ENCODE results near the gene DEDD2. TPM values are rescaled to one million over a fixed set of nuclear protein-coding genes. Genes with fewer than 3 reads are reported as not detected.

DEDD2 gene
- total RNA-seq, 1 experiment from 2014 or later: 16.9 TPM

DNA sequence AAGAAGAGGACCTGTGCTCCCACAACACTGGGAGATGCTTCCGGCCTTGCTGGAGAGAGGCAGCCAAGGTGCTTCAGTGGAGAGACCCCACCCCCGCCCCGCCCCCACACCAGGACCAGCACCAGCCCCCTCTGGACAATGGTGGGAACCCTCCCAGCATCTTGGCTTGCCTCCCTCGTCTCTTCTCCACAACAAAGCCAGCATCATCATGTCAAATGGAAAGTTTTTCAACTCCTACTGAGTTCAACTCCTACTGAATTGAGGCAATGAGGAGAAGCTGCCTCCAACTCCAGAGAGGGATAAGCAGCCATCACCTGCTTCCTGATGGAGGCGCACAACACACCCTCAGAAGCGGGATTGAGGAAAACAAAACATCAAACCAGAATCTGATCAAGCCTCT is 12.8 kb downstream of the DEDD2 start:
- no peak overlapping the region for H3K27ac ChIP-seq
- no peaks in the 10 kb centered on the region; the same call in 1 of the 2 replicates for H3K9me3 ChIP-seq (replicated peaks)
- DNase-seq (ENCODE audit: low read depth in 1 of 2, low spot score in 2 of 2): no peak
- H3K4me1 ChIP-seq (replicated peaks): peaks cover 34% of the 10 kb centered on the region
- no peak overlapping the region for H3K4me3 ChIP-seq
- H3K36me3 ChIP-seq: peaks cover 42% of the 10 kb centered on the region
- no peaks in the 10 kb centered on the region for H3K27me3 ChIP-seq (replicated peaks)

DNA sequence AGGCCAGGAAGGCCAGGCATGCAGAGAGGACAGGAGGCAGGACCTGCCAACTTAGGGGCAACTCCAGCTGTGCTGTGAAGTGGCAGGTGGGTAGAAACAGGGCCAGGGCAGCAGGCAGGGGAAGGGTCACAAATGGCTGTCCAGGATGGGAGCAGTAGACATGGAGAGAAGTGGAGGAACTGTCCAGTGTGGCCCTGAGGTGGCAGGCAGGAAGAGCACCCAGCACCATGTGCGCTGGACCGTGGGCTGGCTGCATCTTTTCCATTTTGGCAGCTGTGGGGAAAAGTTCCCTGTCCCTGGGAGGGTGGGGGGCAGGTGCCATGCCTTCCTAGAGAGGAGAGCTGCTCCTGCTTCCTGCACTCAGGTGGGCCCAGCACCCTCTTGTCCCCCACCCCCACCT is 13.8 kb downstream of the DEDD2 start:
- H3K27me3 ChIP-seq (replicated peaks): no peaks in the 10 kb centered on the region
- no peaks in the 10 kb centered on the region; the same call in 1 of the 2 replicates for H3K9me3 ChIP-seq (replicated peaks)
- peaks cover 43% of the 10 kb centered on the region for H3K36me3 ChIP-seq
- H3K27ac ChIP-seq: no peak overlapping the region
- H3K4me3 ChIP-seq: no peak overlapping the region
- no peak for DNase-seq (ENCODE audit: low read depth in 1 of 2, low spot score in 2 of 2)
- peaks cover 32% of the 10 kb centered on the region for H3K4me1 ChIP-seq (replicated peaks)

DNA sequence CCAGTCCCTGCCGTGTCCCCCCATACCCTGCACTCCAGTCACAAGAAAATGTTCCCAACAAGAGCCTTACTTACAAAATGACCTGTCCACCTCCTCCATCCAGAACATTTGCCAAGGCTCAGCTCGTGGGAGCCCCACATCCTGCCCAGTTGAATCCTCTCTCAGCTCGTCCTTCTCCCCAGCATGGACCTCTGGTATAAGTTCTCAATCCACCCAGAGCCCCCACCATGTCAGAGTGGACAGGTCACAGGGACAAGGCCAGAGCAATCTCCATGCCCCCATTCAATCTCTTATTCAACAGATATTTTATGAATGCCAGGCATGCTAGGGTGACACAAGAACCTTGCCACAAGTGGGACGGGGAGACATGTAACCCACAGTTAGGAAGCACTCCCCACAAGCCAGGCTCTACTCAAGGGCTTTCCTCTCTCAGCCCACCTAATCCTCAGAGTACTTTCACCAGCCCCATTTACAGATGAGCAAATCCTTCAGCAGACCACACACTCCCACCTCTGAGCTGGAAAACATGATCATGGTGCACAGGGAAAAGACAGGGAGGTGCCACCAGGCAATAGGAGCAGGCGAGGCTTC is 15.1 kb downstream of the DEDD2 start:
- Histone ChIP-seq H3K27me3 (replicated peaks) (no peaks in the 10 kb centered on the region), H3K9me3 (replicated peaks) (no peaks in the 10 kb centered on the region), H3K4me1 (replicated peaks) (peaks cover 19% of the 10 kb centered on the region), H3K4me3 (no peak overlapping the region), H3K36me3 (peaks cover 40% of the 10 kb centered on the region), H3K27ac (no peak overlapping the region)
- DNase-seq (ENCODE audit: low read depth in 1 of 2, low spot score in 2 of 2): no peak

DNA sequence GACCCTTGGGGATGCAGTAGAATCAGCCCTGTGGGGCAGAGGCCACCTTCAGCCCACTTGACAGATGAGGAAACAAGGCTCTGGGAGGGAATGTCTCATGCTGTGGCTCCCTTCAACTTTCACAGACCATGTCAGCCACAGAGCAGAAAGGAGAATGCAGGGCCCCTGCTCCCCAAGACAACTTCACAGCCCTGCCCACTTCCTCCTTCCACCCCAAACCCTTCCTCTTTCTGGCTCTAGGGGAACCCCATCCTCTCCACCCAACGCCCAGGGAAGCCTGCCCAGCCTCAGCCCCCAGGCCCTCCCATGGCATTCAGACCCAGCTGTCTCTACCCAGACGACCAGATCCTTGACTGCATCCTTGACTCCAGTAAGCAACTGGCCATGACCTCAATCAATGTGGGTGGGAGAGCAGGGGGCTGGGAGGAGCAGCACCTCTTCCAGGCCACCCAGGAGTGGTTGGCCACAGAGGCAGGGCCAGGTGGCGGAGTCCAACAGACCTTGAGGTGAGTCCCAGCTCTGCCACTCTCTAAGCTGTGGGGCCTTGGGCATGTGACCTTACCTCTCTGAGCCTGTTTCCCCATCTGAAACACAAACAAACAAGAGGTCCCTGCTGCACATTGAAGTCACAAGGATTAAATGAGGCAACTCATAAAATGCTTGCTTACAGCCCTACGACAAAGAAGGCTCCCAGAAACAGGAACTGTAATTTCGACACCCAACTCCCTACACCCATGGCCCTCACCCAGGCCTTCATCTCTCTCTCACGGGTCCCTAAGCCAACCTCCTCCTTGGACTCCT is 15.8 kb downstream of the DEDD2 start:
- H3K27me3 ChIP-seq (replicated peaks): no peaks in the 10 kb centered on the region
- peaks cover 35% of the 10 kb centered on the region for H3K36me3 ChIP-seq
- H3K9me3 ChIP-seq (replicated peaks): no peaks in the 10 kb centered on the region
- H3K27ac ChIP-seq: no peak overlapping the region
- no peak for DNase-seq (ENCODE audit: low read depth in 1 of 2, low spot score in 2 of 2)
- H3K4me1 ChIP-seq (replicated peaks): peaks cover 12% of the 10 kb centered on the region
- H3K4me3 ChIP-seq: no peak overlapping the region

DNA sequence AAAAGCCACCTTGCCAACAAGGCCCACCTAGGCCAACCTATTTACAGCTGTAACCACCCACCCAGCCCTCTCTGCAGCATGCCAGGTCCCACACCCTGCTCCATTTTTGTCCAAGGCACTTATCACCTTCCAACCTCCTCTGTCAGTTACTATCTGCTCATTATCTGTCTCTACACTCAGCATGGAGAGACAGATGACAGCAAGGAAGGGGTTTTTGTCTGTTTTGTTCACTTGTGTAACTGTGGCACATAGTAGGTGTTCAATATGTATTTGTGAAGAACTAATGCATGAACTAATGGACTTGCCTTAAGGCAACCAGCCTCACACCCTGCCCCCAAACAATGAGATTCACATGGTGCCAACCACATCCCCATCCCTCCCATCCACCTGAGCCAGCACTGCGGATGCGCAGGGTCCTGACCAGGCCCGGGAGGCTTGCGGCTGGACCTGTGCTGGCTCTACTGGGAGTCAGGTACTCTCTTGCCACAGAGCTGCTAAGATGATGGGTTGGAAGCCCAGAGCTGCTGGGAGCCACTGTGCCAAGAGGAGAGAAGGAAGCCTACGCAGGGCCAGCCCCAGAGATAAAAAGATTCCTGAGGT is 17.3 kb downstream of the DEDD2 start:
- Histone ChIP-seq H3K9me3 (replicated peaks) (no peaks in the 10 kb centered on the region), H3K4me1 (replicated peaks) (peaks cover 6% of the 10 kb centered on the region; the same call in 1 of the 2 replicates), H3K36me3 (peaks cover 28% of the 10 kb centered on the region), H3K27ac (no peak overlapping the region), H3K27me3 (replicated peaks) (no peaks in the 10 kb centered on the region), H3K4me3 (no peak overlapping the region)
- DNase-seq (ENCODE audit: low read depth in 1 of 2, low spot score in 2 of 2): no peak

DNA sequence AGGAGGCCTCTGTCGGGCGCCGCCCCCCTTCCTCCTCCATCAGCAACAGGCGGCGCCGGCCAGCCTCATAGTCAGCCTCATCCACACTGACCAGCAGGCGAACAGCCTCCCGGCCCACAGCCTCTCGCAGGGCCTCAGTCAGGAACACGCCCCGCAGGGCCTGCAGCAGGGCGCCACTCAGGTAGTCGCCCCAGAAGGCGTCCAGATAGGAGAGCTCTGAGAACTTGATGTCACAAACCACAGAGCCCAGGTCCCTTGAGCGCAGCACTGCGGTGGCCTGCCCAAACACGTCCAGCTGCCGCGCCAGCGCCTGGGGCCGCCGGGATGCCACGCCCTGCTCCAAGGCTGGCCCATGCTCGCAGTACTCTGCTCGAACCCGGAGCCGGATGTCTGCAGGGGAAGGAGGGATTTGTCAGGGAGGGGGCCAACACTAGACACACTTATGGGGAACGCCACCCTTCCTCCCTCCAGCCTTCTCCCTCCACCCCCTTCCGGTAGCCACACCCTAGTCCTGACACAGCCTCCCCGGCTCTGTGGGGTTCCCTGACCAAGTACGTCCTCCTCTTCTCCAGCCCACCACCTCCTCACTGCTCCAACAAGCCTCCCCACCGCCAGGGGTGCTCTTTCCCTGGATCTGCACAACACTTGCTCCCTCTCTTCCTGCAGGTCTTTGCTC is 17.9 kb downstream of the DEDD2 start:
- Histone ChIP-seq H3K9me3 (replicated peaks) (no peaks in the 10 kb centered on the region), H3K4me3 (no peak overlapping the region), H3K27ac (no peak overlapping the region), H3K4me1 (replicated peaks) (peaks cover 6% of the 10 kb centered on the region; the same call in 1 of the 2 replicates), H3K27me3 (replicated peaks) (no peaks in the 10 kb centered on the region), H3K36me3 (peaks cover 24% of the 10 kb centered on the region)
- no peak for DNase-seq (ENCODE audit: low read depth in 1 of 2, low spot score in 2 of 2)

DNA sequence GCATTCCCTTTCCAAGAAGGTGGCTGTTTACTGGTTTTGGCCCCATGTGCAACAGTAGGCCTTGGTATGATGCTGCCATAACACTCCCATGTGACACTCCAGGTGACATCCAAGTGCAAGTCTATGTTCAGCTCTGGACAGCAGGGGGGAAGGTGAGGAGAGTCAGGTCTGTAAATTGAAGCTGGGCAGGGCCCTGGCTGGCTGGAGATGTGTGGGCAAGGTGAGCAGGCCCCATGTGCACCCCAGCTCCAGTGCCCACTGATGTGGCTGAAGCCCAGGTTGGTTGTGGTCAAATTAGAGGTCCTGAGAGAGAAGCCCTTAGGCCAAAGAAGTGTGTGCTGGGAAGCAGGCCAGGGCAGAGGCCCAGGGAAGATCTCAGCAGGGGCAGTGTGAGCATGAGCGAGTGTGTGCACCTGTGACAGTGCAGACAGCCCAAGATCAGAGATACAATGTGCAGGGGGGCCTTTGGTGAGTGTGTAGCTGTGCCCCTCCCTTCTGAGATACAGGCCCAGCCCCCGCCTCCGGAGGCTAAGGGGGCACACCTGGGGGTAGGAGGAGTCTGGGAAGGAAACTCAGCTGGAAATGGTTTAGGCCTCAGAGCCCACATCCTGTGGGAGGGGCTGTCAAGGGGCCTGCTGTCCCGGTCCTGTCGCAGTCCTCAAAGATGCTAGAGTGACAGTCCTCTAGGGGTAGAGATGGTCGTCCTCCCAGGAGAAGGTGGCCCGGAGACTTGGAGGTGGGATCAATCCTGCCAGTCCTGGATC is 18.6 kb downstream of the DEDD2 start:
- Histone ChIP-seq H3K27ac (no peak overlapping the region), H3K36me3 (peaks cover 24% of the 10 kb centered on the region), H3K4me1 (replicated peaks) (peaks cover 6% of the 10 kb centered on the region; the same call in 1 of the 2 replicates), H3K27me3 (replicated peaks) (no peaks in the 10 kb centered on the region), H3K9me3 (replicated peaks) (no peaks in the 10 kb centered on the region; the same call in 1 of the 2 replicates), H3K4me3 (no peak overlapping the region)
- no peak for DNase-seq (ENCODE audit: low read depth in 1 of 2, low spot score in 2 of 2)

DNA sequence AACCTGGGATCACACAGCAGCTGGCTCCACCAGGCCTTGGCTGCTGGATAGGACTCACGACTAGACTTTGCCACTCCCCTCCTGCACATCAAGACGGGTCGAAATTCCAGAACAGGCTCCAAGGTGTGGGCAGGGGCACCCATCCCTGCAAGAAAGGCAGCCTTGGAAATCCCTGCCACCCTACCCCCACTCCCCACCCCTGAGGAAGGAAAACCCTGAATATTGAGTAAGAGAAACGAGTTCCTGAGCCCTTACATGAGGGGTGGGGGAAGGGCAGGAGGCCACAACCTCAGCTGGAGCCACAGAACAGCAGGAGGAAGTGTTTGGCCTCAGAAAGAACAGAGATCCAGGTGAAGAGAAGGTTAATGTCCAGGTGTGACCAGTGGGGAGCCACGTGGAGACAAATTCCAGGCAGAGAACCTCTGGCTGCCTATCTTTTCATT is 20.1 kb downstream of the DEDD2 start:
- Histone ChIP-seq H3K4me3 (no peak overlapping the region), H3K9me3 (replicated peaks) (peaks cover 4% of the 10 kb centered on the region; the same call in 1 of the 2 replicates), H3K27me3 (replicated peaks) (no peaks in the 10 kb centered on the region), H3K36me3 (peaks cover 16% of the 10 kb centered on the region), H3K27ac (no peak overlapping the region), H3K4me1 (replicated peaks) (peaks cover 6% of the 10 kb centered on the region; the same call in 1 of the 2 replicates)
- DNase-seq (ENCODE audit: low read depth in 1 of 2, low spot score in 2 of 2): no peak

DNA sequence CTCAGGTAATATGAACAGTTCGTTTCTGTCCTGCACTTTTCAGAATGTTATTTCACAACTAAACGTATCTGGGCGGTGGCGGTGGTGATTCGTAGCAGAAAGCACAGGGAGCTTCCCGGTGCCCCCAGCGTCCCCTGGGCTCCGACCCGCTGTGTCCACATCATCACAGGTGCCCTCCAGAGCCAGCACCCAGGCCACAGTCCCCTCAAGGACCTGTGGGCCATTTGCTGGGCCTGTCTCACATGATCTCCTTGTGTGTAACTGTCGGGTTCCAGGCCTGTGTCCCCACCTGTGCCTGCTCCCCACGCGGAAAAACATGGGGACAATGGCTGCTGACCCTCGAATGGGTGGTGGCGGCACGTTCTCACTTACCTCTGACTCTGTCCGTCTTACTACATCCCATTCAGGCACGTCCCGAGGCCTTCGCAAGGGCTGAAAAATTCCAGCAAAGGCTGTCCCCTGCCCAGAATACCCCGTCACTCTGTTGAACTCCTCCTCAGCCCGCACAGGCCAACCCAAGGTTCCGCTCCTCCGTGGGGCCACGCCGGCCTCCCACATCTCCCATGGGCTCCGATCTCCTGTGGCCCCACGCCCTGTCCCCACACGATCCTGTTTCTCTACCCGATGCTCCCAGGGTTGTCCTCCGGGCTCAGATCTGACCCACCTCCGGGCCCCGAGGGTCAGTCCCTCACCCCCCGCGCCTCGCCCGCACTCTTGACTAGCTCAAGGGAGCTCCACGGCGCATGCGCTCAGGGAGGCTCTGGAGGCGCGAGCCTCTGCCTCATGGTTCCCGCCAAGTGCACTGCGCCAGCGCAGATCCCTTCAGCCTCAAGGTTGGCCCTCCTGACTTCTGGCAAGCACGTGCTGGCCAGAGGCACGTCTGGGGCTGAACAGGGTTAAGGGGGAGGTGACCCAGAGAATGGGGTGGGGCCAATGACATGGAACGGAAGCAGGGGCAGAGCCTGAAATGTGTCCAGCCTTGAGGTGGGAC is 21.2 kb downstream of the DEDD2 start:
- Histone ChIP-seq H3K27me3 (replicated peaks) (no peaks in the 10 kb centered on the region), H3K4me1 (replicated peaks) (peaks cover 8% of the 10 kb centered on the region), H3K9me3 (replicated peaks) (peaks cover 4% of the 10 kb centered on the region; the same call in 1 of the 2 replicates), H3K4me3 (no peak overlapping the region), H3K36me3 (peaks cover 16% of the 10 kb centered on the region), H3K27ac (no peak overlapping the region)
- no peak for DNase-seq (ENCODE audit: low read depth in 1 of 2, low spot score in 2 of 2)

DNA sequence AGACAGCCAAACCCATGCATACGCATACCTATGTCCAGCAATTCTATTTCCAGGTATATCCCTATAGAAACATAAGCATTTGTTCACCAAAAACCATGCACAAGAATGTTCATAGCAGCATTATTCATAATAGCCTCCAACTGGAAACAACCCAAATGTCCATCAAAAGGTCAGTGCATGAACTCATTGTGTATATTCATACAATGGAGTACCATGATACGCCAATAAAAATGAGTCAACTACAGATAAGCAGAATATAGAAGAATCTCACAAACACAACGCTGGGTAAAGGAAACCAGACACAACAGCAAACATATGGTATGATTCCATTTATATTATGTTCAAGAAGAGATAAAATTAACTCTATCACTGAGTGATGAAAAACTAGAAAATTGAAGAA is 23.8 kb downstream of the DEDD2 start:
- no peak overlapping the region for H3K27ac ChIP-seq
- no peak for DNase-seq (ENCODE audit: low read depth in 1 of 2, low spot score in 2 of 2)
- peaks cover 2% of the 10 kb centered on the region for H3K36me3 ChIP-seq
- H3K4me1 ChIP-seq (replicated peaks): peaks cover 8% of the 10 kb centered on the region
- H3K9me3 ChIP-seq (replicated peaks): peaks cover 4% of the 10 kb centered on the region; the same call in 1 of the 2 replicates
- H3K27me3 ChIP-seq (replicated peaks): no peaks in the 10 kb centered on the region
- no peak overlapping the region for H3K4me3 ChIP-seq

DNA sequence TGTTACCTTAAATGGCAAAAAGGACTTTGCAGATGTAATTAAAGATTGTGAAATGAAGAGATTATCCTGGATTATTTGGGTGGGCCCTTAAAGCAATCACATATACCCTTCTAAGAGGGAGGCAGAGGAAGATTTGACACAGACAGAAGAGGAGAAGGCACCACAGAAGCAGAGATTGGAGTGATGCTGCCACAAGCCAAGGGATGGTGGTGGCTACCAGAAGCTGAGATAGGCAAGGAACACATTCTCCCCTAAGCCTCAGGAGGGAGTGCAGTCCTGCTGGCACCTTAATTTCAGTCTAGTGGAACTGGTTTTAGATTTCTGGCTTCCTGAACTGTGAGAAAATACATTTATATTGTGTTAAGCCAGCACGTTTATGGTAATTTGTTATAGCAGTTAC is 24.2 kb downstream of the DEDD2 start:
- no peak for DNase-seq (ENCODE audit: low read depth in 1 of 2, low spot score in 2 of 2)
- H3K9me3 ChIP-seq (replicated peaks): peaks cover 4% of the 10 kb centered on the region; the same call in 1 of the 2 replicates
- no peak overlapping the region for H3K27ac ChIP-seq

DNA sequence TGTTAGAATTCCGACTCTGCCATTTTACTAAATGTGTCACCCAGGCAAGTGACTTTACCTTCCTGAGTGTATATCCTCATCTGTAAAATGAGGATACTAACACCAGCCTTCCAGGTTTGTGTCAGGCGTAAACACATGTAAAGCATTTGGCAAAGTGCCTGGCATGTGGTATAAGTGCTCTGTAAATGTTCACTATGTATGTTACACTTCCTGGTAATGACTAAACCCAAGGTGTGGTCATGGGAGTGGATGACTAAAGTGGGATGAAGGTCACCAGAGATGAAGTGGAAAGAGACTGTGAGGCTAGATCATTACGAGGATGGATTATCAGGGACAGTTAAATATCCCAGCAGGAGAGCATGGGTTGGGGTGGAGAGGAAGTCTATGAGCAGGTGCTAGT is 25.6 kb downstream of the DEDD2 start:
- no peak for DNase-seq (ENCODE audit: low read depth in 1 of 2, low spot score in 2 of 2)
- no peaks in the 10 kb centered on the region for H3K27me3 ChIP-seq (replicated peaks)
- peaks cover 8% of the 10 kb centered on the region for H3K4me1 ChIP-seq (replicated peaks)
- no peaks in the 10 kb centered on the region for H3K36me3 ChIP-seq
- no peak overlapping the region for H3K4me3 ChIP-seq
- H3K9me3 ChIP-seq (replicated peaks): peaks cover 4% of the 10 kb centered on the region; the same call in 1 of the 2 replicates
- no peak overlapping the region for H3K27ac ChIP-seq

More for the DNA sequence above, 24.2 kb downstream of the DEDD2 start:
- peaks cover 8% of the 10 kb centered on the region for H3K4me1 ChIP-seq (replicated peaks)
- H3K4me3 ChIP-seq: no peak overlapping the region
- H3K36me3 ChIP-seq: no peaks in the 10 kb centered on the region
- no peaks in the 10 kb centered on the region for H3K27me3 ChIP-seq (replicated peaks)
